ENCODE data around the gene MYBPHL.

Gene MYBPHL

DNA sequence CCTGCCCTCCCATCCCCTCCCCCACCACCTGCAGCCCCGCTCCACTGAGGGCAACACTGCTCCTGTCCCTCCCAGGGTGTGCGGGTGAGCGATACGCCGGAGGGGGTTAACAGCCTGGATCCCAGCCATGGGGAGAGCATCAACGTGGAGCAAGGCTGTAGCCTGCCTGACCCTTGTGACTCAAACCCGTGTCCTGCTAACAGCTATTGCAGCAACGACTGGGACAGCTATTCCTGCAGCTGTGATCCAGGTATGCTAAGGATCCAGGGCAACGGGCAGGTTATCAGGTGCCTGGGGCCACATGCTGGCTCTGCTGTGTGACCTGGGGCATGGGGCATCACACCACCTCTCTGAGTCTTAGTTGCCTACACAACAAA is 42.4 kb downstream of the MYBPHL start:
- DNase-seq (ENCODE audit: low read depth in 2 of 2): no peak

DNA sequence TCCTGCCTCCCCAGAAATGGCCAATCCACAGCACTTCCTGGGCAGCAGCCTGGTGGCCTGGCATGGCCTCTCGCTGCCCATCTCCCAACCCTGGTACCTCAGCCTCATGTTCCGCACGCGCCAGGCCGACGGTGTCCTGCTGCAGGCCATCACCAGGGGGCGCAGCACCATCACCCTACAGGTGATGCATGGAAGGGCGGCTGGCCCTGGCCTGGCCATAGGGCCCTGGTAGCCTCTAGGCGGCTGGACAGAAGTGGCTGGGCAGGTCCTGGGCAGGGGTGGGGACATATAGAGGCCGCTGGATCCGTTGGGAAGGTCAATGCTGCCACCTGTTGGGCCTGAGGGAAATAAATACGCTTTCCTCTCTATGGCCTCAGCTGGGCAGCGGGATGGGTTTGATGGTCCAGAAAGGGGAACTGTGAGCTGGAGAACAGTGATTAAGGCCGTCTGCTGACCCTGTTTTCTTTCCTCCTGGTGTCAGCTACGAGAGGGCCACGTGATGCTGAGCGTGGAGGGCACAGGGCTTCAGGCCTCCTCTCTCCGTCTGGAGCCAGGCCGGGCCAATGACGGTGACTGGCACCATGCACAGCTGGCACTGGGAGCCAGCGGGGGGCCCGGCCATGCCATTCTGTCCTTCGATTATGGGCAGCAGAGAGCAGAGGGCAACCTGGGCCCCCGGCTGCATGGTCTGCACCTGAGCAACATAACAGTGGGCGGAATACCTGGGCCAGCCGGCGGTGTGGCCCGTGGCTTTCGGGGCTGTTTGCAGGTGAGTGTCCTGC is 43.0 kb downstream of the MYBPHL start:
- peak; percentile 34 to 51 for DNase-seq (ENCODE audit: low read depth in 2 of 2)

DNA sequence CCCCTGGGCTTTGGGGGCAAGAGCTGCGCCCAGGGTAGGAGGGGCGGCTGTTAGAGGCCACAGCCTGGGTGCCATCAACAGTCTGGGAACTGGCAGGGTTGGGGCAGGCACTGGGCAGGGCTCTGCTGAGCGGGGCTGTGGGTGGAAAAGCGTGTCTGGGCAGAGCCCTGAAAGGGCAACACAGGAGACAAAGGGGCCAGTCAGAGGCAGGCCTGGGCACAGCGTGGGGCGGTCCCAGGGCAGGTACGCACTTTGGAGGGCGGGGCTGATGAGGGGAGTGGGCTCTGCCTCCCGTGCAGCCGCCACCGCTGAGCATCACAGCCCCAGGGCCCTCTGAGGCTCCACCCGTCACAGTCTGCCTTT is 43.6 kb downstream of the MYBPHL start:
- DNase-seq (ENCODE audit: low read depth in 2 of 2): no peak

DNA sequence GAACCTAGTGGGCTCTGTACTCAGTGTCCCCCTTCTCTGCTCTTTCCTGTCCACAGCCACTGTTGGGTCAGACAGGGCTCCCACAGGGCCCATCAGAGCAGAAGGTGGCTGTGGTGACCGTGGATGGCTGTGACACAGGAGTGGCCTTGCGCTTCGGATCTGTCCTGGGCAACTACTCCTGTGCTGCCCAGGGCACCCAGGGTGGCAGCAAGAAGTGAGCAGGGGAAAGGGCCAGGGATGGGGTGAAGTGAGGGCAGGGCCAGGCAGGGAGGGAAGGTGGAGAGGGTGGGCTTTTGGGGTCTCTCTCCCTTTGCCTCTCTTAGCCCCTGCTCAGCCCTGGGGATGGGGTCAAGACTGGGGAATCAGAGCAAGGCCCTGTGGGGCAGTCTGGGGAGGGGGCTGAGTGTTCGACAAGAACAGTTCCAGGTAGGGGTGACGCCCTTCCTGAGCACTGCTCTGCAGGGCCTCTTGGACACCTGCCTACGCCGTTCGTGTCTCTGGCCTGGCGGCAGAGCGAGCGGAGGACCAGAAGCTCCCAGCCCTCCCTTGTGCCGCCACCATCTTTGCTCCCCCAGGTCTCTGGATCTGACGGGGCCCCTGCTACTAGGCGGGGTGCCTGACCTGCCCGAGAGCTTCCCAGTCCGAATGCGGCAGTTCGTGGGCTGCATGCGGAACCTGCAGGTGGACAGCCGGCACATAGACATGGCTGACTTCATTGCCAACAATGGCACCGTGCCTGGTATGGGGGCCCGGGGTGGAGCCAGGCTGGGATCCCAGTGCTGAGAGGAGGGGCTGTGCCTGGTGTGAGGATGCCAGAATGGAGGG is 44.4 kb downstream of the MYBPHL start:
- DNase-seq (ENCODE audit: low read depth in 2 of 2): no peak

DNA sequence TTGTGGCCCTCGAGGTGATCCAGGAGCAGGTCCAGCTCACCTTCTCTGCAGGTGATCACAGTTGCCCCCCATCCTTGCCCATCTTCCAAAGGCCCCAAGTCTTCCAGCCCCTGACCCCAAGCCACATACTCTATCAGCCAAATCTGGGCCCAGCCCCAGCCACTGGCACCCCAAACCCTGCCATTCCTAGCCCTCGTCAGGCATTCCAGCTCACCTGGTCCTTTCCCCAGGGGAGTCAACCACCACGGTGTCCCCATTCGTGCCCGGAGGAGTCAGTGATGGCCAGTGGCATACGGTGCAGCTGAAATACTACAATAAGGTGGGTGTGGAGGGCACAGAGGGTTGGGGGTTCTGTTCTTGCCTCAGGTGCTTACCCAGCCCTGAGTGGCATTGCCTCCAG is 45.2 kb downstream of the MYBPHL start:
- no peak for DNase-seq (ENCODE audit: low read depth in 2 of 2)

DNA sequence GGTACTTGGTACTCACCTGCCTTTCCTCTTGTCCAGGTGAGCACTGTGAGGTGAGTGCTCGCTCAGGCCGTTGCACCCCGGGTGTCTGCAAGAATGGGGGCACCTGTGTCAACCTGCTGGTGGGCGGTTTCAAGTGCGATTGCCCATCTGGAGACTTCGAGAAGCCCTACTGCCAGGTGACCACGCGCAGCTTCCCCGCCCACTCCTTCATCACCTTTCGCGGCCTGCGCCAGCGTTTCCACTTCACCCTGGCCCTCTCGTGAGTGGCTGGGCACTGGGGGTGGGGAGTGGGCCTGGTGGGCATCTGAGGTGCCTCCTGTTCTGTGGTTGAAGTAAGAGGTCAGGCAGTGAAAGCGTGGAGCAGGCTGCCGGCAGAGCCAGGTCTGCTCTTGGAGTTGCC is 45.8 kb downstream of the MYBPHL start:
- DNase-seq (ENCODE audit: low read depth in 2 of 2): no peak

DNA sequence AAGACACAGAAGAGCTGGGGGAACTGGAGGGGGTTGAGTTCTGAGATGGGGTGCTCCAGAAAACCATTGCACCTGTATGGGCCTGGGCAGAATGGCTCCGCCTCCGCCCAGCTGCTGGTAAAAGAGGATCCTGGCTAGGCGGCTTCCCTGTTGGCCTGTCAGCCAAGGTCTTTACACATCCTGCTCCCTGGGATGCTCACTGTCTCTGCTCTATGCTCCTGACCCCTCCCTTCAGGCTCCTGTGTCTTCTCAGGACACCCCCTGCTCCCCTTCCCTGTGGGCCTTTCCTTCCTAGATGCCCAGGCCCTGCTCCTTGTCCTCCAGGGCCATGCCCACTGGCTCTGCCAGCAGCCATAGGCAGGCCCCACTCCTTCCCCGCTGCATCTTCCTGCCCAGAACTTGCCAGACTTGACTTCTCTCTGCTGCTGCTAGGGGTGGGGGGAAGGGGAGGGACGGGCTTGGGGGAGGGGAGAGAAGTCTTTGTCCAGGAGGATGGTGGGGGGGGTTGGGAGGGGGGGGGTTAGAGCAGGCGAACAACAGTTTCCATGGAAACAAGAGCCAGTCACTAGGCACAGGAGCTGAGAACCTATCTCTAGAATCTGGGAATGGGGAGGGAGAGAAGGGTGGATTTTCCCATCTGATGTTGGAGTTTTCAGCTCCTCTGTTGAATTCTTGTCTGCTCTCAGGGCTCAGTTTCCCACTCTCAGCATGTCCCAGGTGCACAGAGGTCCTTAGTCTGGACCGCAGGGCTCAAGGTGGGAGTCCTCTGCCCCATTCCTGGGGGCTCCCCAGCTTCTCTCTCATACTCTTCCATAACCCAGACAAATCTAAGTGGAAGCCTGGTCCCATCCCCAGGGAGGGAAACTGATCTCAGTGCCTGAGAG is 46.9 kb downstream of the MYBPHL start:
- DNase-seq (ENCODE audit: low read depth in 2 of 2): no peak

DNA sequence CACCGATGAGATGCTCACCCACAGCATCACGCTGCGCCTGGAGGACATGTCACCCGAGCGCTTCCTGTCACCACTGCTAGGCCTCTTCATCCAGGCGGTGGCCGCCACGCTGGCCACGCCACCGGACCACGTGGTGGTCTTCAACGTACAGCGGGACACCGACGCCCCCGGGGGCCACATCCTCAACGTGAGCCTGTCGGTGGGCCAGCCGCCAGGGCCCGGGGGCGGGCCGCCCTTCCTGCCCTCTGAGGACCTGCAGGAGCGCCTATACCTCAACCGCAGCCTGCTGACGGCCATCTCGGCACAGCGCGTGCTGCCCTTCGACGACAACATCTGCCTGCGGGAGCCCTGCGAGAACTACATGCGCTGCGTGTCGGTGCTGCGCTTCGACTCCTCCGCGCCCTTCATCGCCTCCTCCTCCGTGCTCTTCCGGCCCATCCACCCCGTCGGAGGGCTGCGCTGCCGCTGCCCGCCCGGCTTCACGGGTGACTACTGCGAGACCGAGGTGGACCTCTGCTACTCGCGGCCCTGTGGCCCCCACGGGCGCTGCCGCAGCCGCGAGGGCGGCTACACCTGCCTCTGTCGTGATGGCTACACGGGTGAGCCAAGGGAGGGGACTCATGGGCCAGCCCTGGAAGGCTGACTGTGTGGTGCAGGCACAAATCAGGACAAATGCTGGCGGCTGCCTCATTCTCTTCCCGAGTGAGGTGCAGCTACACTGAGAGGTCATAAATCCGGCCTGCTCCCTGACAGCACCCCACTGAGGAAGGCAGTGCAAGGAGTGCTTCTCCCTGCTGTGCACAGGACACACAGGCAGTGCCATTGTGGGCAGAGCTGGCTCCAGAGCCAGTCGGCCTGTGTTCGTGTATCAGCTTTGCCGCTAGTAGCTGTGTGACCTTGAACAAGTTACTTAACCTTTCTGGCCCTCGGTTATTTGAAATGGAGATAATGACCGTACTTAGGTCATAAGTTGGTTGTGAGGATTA is 48.0 kb downstream of the MYBPHL start:
- DNase-seq (ENCODE audit: low read depth in 2 of 2): no peak

DNA sequence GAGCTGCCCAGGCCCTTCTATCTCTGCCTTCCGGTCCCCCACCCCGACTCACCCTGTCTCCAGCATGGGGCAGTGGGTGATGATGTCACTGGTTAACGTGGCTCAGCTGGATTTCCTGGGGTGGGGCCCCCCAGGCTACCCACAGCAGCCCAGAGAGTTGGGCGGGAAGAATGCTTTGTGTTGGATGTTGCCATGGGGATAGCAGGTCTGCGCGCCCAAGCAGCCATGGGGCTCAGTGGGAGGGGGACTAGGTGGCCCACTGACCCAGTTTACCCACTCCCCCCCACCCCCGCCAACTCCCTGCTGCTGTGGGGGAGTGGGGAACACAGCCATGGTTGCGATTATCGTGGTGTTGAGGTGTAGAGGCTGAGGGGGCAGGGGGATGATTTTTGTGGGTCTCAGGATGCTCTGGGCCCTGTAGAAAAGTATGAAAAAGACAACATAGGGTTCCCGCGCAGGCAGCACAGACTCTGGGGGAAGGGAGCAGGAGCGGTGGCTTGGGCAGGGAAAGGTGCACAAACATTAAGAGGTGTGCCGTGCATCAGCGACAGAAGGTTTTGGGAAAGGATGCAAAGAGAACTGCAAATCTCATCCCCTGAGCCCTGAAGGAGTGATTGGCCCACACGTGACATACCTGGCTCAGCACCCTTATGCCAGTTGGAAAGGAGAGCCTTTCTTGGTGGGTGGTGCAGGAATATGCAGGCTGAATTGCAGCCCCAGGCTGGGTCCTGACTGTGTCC is 49.0 kb downstream of the MYBPHL start:
- DNase-seq (ENCODE audit: low read depth in 2 of 2): no peak

DNA sequence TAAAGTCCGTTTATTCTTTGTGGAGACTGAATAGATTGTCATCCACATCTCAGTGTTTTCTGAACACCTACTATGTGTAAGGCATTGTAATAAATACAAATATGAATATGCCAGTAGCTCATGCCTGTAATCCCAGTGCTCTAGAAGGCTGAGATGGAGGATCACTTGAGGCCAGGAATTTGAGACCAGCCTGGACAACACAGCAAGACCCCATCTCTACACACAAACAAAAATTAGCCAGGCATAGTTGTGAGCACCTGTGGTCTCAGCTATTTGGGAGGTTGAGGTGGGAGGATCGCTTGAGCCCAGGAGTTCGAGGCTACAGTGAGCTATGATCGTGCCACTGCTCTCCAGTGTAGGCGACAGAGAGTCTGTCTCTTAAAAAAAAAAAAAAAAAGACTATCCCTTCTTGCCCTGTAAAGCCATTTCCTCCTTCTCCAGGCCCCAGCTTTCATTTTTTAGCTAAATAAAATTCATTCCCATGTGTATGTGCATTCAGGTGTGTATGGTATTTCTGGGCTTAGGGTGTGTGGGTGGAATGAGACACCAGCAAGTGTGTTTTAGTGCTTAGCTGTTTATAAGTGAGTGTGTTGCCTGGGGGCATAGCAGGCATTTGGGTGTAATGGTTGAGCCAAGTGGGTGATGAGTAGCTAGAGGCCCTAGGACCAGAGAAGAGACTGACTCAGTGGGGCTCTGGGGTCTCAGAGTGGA is 49.7 kb downstream of the MYBPHL start:
- DNase-seq (ENCODE audit: low read depth in 2 of 2): no peak

DNA sequence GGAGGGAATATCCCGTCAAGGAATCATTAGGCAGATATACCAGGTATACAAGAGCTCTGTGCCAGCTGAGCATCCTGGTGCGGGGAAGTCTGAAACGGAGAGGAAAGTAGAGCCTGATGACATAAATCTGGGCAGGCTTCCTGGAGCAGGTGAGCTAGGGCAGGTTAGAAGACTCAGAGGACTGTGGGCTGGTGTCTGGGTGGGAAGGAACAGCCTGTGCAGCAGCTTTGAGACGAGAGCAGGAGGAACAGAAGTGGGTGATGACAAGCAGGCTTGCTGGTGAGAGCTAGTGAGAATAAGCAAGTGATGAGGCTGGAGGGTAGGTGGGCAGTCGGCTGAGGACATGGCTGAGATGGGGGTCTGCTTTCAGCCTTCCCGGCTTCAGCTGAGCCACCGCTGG is 50.7 kb downstream of the MYBPHL start:
- DNase-seq (ENCODE audit: low read depth in 2 of 2): no peak

DNA sequence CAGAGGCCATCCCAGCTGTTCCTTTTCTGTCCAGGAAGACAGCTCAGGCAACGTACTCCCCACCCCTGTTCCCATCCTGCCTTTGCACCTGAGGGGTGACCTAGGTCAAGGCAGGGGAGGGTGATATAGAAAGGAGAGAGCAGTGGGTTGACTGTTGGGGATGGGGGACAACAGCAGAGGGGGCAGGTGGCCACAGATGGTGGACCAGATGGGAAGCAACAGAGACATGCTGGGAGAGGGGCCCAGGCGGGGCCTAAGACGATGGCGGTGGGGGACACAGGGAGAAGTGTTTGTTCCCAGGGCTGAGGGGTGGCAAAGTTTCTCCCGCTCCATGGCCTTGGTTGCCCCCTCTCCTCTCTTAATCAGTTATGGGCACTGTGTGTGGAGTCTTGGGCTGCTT is 51.1 kb downstream of the MYBPHL start:
- DNase-seq (ENCODE audit: low read depth in 2 of 2): no peak

DNA sequence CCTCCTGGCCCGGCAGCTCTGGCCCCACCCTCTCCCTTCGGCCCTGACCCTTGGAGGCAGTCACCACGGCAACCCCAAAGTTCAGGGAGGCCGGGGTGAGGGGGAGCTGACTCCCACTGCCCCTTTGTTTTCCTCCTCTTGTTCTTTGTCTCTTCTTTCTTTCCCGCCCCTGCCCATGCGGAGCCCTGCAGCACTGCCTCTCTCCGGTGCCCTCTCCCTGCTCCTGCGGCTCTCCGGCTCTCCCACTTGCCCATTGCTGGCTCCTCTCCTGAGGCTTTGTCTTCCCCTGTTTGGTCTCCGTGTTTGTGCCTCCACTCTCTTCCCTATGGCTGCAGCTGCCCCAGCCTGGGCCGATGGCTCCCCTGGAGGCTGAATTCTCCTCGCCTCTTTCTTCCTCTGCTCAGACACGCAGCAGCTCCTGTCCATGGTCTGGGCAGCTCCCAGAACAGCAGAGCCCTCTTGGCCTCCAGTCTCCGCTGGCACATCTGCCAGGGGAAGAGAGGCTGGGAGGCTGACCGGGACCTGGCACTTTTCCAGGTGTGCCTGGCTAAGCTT is 51.6 kb downstream of the MYBPHL start:
- DNase-seq (ENCODE audit: low read depth in 2 of 2): no peak

DNA sequence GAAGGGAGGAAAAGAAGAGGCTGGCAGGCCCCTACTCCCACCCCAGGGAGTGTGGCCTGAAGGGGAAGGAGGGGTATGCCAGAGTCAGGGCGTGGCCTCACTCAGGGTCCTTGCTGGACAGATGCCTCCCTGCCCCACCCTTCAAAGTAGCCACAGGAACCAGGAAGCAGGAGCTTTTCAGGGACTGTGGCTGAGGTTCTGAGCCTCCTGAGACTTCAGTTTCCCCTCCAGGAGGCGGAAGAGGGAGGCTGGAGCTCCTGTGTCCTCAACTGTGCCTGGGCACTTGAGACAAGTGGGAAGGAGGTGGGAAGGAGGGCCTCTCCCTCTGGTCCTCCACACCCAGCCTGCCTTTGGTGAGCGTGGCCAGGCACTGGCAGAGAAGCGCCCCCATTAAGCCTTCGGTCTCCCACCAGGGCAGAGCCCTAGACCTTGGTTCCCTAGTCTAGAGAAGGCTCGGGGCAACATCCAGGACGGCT is 52.2 kb downstream of the MYBPHL start:
- no peak for DNase-seq (ENCODE audit: low read depth in 2 of 2)

DNA sequence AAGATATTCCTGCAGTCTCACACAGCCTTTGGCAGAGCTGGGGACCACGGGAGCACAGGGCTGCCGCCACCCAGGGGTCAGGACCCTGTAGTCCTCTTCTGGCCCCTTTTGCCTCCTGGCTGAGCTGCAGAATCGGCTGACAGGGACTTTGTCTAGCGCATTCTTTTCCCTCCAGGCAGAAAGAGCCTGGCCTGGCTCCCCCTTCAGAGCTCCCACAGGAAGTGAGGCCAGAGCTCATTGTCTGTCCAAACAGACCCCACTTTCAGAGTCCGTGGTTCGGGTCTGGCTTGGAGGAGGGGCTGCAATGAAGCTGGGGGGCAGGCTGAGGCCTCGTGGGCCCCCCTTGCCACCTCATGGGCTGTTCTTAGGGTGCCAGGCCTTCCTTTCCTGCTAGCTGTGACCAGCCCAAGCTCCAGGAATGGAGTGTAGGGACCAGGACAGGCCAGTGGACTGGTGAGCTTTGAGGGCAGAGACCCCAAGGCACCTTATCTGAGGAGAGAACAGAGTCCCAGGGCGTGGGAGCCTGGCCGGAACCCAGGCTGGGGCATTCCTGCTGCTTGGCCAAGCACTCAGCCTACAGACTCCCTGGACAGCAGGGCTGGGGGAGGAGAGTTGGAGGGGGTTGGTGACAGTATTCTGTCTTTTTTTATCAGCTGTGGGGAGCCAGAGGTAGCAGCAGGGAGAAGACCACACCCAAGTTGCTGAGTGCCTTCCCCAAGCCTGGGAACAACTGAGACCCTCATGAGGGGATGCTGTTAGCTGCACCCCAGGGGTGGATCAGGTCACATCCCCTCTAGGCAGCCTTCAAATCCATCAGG is 52.8 kb downstream of the MYBPHL start:
- DNase-seq (ENCODE audit: low read depth in 2 of 2): no peak

DNA sequence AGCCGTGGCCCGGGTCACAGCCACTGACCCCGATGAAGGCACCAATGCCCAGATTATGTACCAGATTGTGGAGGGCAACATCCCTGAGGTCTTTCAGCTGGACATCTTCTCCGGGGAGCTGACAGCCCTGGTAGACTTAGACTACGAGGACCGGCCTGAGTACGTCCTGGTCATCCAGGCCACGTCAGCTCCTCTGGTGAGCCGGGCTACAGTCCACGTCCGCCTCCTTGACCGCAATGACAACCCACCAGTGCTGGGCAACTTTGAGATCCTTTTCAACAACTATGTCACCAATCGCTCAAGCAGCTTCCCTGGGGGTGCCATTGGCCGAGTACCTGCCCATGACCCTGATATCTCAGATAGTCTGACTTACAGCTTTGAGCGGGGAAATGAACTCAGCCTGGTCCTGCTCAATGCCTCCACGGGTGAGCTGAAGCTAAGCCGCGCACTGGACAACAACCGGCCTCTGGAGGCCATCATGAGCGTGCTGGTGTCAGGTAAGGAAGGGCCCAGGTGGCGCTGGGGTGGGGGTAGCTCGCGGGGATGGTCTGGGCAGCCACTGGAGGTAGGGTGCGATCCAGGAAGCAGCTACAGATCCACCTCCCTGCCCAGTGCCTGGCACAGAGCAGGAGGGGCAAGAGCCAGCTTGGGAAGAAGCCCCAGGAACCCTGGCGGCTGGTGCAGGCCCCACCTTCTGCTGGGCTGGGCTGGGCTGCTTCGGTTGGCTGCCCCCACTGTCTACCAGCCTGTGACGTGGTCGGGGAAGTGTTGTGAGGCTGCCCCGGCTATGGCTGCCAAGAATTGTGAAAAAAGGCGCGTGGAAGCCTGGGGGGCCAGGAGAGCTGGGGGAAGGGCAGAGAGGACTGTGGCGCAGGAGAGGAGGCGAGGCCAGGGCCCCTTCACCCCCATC is 53.7 kb downstream of the MYBPHL start:
- DNase-seq (ENCODE audit: low read depth in 2 of 2): no peak

DNA sequence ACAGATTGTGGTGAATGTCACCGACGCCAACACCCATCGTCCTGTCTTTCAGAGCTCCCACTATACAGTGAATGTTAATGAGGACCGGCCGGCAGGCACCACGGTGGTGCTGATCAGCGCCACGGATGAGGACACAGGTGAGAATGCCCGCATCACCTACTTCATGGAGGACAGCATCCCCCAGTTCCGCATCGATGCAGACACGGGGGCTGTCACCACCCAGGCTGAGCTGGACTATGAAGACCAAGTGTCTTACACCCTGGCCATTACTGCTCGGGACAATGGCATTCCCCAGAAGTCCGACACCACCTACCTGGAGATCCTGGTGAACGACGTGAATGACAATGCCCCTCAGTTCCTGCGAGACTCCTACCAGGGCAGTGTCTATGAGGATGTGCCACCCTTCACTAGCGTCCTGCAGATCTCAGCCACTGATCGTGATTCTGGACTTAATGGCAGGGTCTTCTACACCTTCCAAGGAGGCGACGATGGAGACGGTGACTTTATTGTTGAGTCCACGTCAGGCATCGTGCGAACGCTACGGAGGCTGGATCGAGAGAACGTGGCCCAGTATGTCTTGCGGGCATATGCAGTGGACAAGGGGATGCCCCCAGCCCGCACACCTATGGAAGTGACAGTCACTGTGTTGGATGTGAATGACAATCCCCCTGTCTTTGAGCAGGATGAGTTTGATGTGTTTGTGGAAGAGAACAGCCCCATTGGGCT is 54.5 kb downstream of the MYBPHL start:
- DNase-seq (ENCODE audit: low read depth in 2 of 2): no peak

Data from stimulated activated CD8-positive, alpha-beta memory T cell treated with anti-CD3 and anti-CD28 coated beads, Interleukin-2, amount 100 ng/mL, for 1 hour (primary cell).